GM23248 (cell line): ENCODE results near the gene LCORL. TPM values are rescaled to one million over a fixed set of nuclear protein-coding genes. Genes with fewer than 3 reads are reported as not detected.
"Not testable (repeated sequence)": the region's sequence is repeated elsewhere in the genome, so short reads cannot be mapped to it uniquely, and the experiment has no call there.

Source experiments
- DNase-seq: peaks from one replicate; pipeline ENCODE4 v3.0.0-alpha.2; 2015
- H2AFZ ChIP-seq: fragments of 200-600 bp; sonication (generic); 2 replicates; pipeline ENCODE4 v1.6.1; 2016; ENCODE audit warnings: antibody characterized with exemption
- H3F3A ChIP-seq: fragments of 200-600 bp; sonication (generic); 2 replicates; pipeline ENCODE4 v1.6.1; 2016; ENCODE audit warnings: mild to moderate bottlenecking, antibody characterized with exemption, mixed run types; ENCODE audit not compliant: insufficient read depth
- H3K27ac ChIP-seq: fragments of 200-600 bp; sonication (generic); 2 replicates; pipeline ENCODE4 v1.5.1; 2016; ENCODE audit warnings: mild to moderate bottlenecking
- H3K27me3 ChIP-seq: fragments of 200-600 bp; sonication (generic); replicated peaks from 2 replicates; pipeline ENCODE4 v1.6.1; 2016; ENCODE audit warnings: mild to moderate bottlenecking; ENCODE audit not compliant: insufficient read depth
- H3K36me3 ChIP-seq: fragments of 200-600 bp; sonication (generic); 2 replicates; pipeline ENCODE4 v1.6.1; 2016; ENCODE audit warnings: low read depth, mild to moderate bottlenecking
- H3K4me1 ChIP-seq: fragments of 200-600 bp; sonication (generic); 2 replicates; pipeline ENCODE4 v1.6.1; 2016; ENCODE audit warnings: mild to moderate bottlenecking; ENCODE audit not compliant: insufficient read depth
- H3K4me2 ChIP-seq: fragments of 200-600 bp; sonication (generic); one replicate; pipeline ENCODE4 v1.6.1; 2016; ENCODE audit warnings: mild to moderate bottlenecking; ENCODE audit not compliant: unreplicated experiment
- H3K4me3 ChIP-seq: fragments of 200-600 bp; sonication (generic); 2 replicates; pipeline ENCODE4 v1.5.1; 2016; ENCODE audit warnings: mild to moderate bottlenecking
- H3K79me2 ChIP-seq: fragments of 200-600 bp; sonication (generic); 2 replicates; pipeline ENCODE4 v1.6.1; 2016; ENCODE audit warnings: mild to moderate bottlenecking; ENCODE audit not compliant: insufficient read depth
- H3K9ac ChIP-seq: fragments of 200-600 bp; sonication (generic); 2 replicates; pipeline ENCODE4 v1.6.1; 2016; ENCODE audit warnings: mild to moderate bottlenecking
- H3K9me2 ChIP-seq: fragments of 200-600 bp; sonication (generic); 2 replicates; pipeline ENCODE4 v1.6.1; 2016; ENCODE audit warnings: mixed run types, mild to moderate bottlenecking, moderate library complexity; ENCODE audit not compliant: insufficient read depth
- H3K9me3 ChIP-seq: fragments of 200-600 bp; sonication (generic); one replicate; pipeline ENCODE4 v1.6.1; 2017; ENCODE audit warnings: low read depth
- H4K20me1 ChIP-seq: fragments of 200-600 bp; sonication (generic); 2 replicates; pipeline ENCODE4 v1.6.0; 2016; ENCODE audit not compliant: insufficient read depth
- EZH2 ChIP-seq: fragments of 200-600 bp; sonication (generic); IDR thresholded peaks from 2 replicates; pipeline ENCODE4 v1.6.1; 2018; ENCODE audit warnings: antibody characterized with exemption, mild to moderate bottlenecking; ENCODE audit not compliant: insufficient read depth, poor library complexity, severe bottlenecking
- EZH2phosphoT487 ChIP-seq: fragments of 200-600 bp; sonication (generic); IDR thresholded peaks from 2 replicates; pipeline ENCODE4 v1.6.1; 2018; ENCODE audit warnings: antibody characterized with exemption, moderate library complexity, mild to moderate bottlenecking, low read depth; ENCODE audit not compliant: insufficient read depth
- WGBS, 2 experiments: methylation state at CpG; one replicate each; pipeline ENCODE4 v1.1.6; 2015 to 2017; ENCODE audit warnings: low lambda C conversion rate in 2 of 2, low coverage in 1 of 2; ENCODE audit errors: missing lambda C conversion rate in 2 of 2; 5-methylcytosine and 5-hydroxymethylcytosine counted together
- in situ Hi-C: fragments of 300-500 bp; cut with MboI; formaldehyde crosslinking; loops from 2 replicates; pipeline ENCODE4 v1.15.0; 2020
- polyA plus RNA-seq: library from polyadenylated mRNA; unstranded; fragments of >200 nt; fragmentation: Nextera tagmentation; extraction: Ambion mirVana; gene quantifications from 2 replicates; pipeline ENCODE4 v1.2.1, GENCODE V29; 2016
- total RNA-seq: library from RNA; depleted of rRNA; stranded (reverse); fragments of >200 nt; shearing (Covaris generic); gene quantifications from 2 replicates; pipeline ENCODE4 v1.2.3, GENCODE V29; 2014

The LCORL gene
- total and polyA plus RNA-seq, 2 experiments from 2014 or later, result 5.0 to 6.2 TPM

GRCh38 chr4:17867276-17867675 lies 154.3 kb downstream of the LCORL start:
- no peaks in the 10 kb centered on the region for H4K20me1 ChIP-seq
- H3K9ac ChIP-seq, result no peak overlapping the region
- H3K27ac ChIP-seq, result no peak overlapping the region
- H3K79me2 ChIP-seq, result no peaks in the 10 kb centered on the region
- H3K36me3 ChIP-seq, result no peaks in the 10 kb centered on the region
- H3K4me1 ChIP-seq, result no peaks in the 10 kb centered on the region
- H3F3A ChIP-seq, result no peaks in the 10 kb centered on the region
- no peak overlapping the region for H2AFZ ChIP-seq
- no peak overlapping the region for H3K4me2 ChIP-seq
- H3K9me3 ChIP-seq, result no peaks in the 10 kb centered on the region
- TF ChIP-seq EZH2 (no peak), EZH2phosphoT487 (no peak)
- no peaks in the 10 kb centered on the region for H3K9me2 ChIP-seq
- in situ Hi-C loops, result no loop called here
- no peak overlapping the region for H3K4me3 ChIP-seq
- DNase-seq, result no peak
- WGBS, 2 experiments, result 73 to 77% methylated on average over 3 of the region's 3 CpGs
- no peaks in the 10 kb centered on the region for H3K27me3 ChIP-seq

- Histone ChIP-seq H3K27me3 (no peaks in the 10 kb centered on the region), H4K20me1 (no peaks in the 10 kb centered on the region), H3K9me2 (no peaks in the 10 kb centered on the region), H2AFZ (no peak overlapping the region), H3K4me1 (no peaks in the 10 kb centered on the region), H3K9ac (no peak overlapping the region), H3K9me3 (no peaks in the 10 kb centered on the region), H3K36me3 (no peaks in the 10 kb centered on the region), H3K79me2 (no peaks in the 10 kb centered on the region), H3K4me3 (no peak overlapping the region), H3F3A (no peaks in the 10 kb centered on the region), H3K27ac (no peak overlapping the region), H3K4me2 (no peak overlapping the region)
- in situ Hi-C loops, result no loop called here
- no peak for TF ChIP-seq EZH2phosphoT487
- TF ChIP-seq EZH2, result no peak
- DNase-seq, result no peak
- 98 to 100% methylated on average over 2 of the region's 2 CpGs for WGBS, 2 experiments
Observed at GRCh38 chr4:17866810-17867209, 154.7 kb downstream of the LCORL start.

- H3K4me2 ChIP-seq, result no peak overlapping the region
- in situ Hi-C loops, result no loop called here
Observed at GRCh38 chr4:17865866-17866363, 155.6 kb downstream of the LCORL start.

GRCh38 chr4:17861906-17862305 lies 159.6 kb downstream of the LCORL start:
- H2AFZ ChIP-seq, H3K9me2 ChIP-seq, H3K36me3 ChIP-seq, H3K27me3 ChIP-seq, H4K20me1 ChIP-seq, H3K9me3 ChIP-seq, H3K9ac ChIP-seq, H3F3A ChIP-seq, DNase-seq, H3K4me1 ChIP-seq, H3K27ac ChIP-seq, H3K4me3 ChIP-seq, H3K4me2 ChIP-seq, in situ Hi-C loops, H3K79me2 ChIP-seq: not testable (repeated sequence)

More at GRCh38 chr4:17865866-17866363, 155.6 kb downstream of the LCORL start:
- no peaks in the 10 kb centered on the region for H3F3A ChIP-seq
- H4K20me1 ChIP-seq, result no peaks in the 10 kb centered on the region
- H2AFZ ChIP-seq, result no peak overlapping the region
- no peaks in the 10 kb centered on the region for H3K36me3 ChIP-seq
- no peaks in the 10 kb centered on the region for H3K27me3 ChIP-seq
- no peak for TF ChIP-seq EZH2phosphoT487
- H3K79me2 ChIP-seq, result no peaks in the 10 kb centered on the region
- 94 to 95% methylated on average over 1 of the region's 1 CpG for WGBS, 2 experiments
- H3K4me1 ChIP-seq, result no peaks in the 10 kb centered on the region
- H3K9ac ChIP-seq, result no peak overlapping the region
- H3K9me3 ChIP-seq, result no peaks in the 10 kb centered on the region
- no peak for DNase-seq
- no peak overlapping the region for H3K27ac ChIP-seq
- H3K9me2 ChIP-seq, result no peaks in the 10 kb centered on the region
- no peak overlapping the region for H3K4me3 ChIP-seq

- no peaks in the 10 kb centered on the region for H3K4me1 ChIP-seq
- no peaks in the 10 kb centered on the region for H3K27me3 ChIP-seq
- H3F3A ChIP-seq, result no peaks in the 10 kb centered on the region
- H3K4me2 ChIP-seq, result no peak overlapping the region
- H3K4me3 ChIP-seq, result no peak overlapping the region
- H3K79me2 ChIP-seq, result no peaks in the 10 kb centered on the region
- DNase-seq, result no peak
- in situ Hi-C loops, result no loop called here
- no peak overlapping the region for H2AFZ ChIP-seq
- no peaks in the 10 kb centered on the region for H3K9me3 ChIP-seq
- no peak overlapping the region for H3K27ac ChIP-seq
- no peak overlapping the region for H3K9ac ChIP-seq
- no peaks in the 10 kb centered on the region for H4K20me1 ChIP-seq
- no peaks in the 10 kb centered on the region for H3K9me2 ChIP-seq
- H3K36me3 ChIP-seq, result no peaks in the 10 kb centered on the region
- TF ChIP-seq EZH2 (no peak), EZH2phosphoT487 (no peak)
- 96 to 98% methylated on average over 5 of the region's 5 CpGs for WGBS, 2 experiments
Observed at GRCh38 chr4:17859793-17860406, 161.7 kb downstream of the LCORL start.
